ENCODE results near the gene MYO1D.

Gene MYO1D

DNA sequence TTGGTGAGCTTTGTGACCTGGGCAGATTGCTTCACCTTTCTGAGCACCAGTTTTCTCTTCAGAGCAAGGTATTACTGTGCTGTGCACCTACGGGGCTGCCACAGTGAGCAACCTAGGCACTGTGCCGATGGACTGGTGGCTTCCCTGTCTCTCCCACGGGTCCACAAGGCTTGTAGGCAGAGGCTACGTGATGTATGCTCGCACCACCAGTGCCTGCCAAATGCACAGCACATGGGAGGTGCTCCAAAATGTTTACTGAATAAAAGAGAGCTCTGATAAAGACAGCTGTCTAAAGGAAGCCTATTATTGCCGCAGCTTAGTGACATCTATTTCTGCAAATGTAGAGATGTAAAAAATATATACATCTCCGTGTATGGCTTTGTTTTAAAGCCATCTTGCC, 251.0 kb downstream of the MYO1D start:
- no peak for DNase-seq (ENCODE audit: low spot score)

GRCh38 chr17:32623196-32623595, 253.7 kb downstream of the MYO1D start:
- DNase-seq (ENCODE audit: low spot score), result no peak

DNA sequence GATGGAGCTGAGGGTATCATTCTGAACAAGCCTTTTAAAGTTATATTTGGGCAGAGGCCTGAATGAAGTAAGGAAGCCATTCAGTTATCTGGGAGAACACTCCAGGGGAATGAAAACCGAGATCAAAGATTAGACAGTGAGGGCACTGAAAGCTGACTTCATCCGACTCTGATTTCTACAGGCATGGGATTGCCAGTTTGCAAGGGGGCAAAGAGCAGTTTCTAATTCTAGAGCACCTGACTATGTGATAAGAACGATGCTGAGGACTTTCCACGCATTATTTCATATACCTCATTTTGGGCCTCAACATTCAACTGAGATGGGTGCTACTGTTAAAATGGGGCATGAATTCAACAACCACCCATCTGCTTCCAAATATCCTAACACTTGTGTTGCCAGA, 254.4 kb downstream of the MYO1D start:
- no peak for DNase-seq (ENCODE audit: low spot score)

DNA sequence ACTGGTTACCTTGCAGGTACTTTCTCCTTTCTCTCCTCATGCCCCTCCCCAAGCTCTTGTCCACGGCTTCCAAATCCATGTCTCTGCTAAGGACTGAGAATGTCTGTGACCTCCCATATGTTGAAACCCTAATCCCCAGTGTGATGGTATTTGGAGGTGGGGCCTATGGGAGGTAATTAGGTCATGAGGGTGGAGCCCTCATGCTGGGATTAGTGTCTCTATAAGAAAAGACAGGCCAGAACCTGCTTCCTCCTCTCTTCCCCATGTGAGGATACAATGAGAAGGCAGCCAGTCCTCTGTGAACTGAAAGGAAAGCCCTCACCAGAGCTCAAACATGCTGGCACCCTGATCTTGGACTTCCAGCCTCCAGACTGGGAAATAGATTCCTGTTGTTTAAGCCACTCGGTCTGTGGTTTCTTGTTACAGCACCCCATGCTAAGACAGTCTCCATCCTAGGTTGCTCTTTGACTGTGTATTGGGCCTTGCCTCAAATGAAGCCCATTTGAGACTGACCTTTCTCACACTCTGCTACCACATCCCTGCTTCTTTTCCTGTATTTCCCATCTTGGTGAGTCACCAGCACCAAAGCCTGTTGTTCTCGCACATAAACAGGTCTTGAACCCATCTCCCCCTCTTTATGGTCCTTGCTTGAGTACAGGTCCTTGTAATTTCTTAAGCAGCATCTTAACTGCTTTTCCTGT, 255.2 kb downstream of the MYO1D start:
- no peak for DNase-seq (ENCODE audit: low spot score)

- no peak for DNase-seq (ENCODE audit: low spot score)
Observed at GRCh38 chr17:32615326-32615725, 261.6 kb downstream of the MYO1D start.

- DNase-seq (ENCODE audit: low spot score), result no peak
Observed at GRCh38 chr17:32610943-32611342, 266.0 kb downstream of the MYO1D start.

GRCh38 chr17:32609884-32610650, 266.9 kb downstream of the MYO1D start:
- DNase-seq (ENCODE audit: low spot score), result no peak

- no peak for DNase-seq (ENCODE audit: low spot score)
Observed at GRCh38 chr17:32609085-32609484, 267.8 kb downstream of the MYO1D start.

GRCh38 chr17:32608267-32608666, 268.7 kb downstream of the MYO1D start:
- no peak for DNase-seq (ENCODE audit: low spot score)

DNA sequence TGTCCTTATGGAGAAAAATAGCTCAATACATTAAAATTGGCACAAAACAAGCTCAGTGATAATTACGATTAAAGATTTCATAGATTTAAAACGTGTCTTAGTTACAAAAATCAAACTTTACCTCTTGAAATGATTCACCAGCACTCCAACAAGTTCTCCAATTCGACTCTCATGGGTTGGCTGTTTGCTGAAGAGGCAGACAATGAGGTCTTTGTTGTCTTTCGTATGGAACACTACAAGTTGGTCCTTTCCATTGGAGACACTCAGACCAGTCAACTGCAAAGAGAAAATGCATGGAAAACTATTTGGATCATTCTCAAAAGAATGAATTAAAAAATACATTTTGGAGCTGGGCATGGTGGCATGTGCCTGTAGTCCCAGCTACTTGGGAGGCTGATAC, 272.0 kb downstream of the MYO1D start:
- DNase-seq (ENCODE audit: low spot score), result no peak

- no peak for DNase-seq (ENCODE audit: low spot score)
Observed at GRCh38 chr17:32602396-32602795, 274.5 kb downstream of the MYO1D start.

DNA sequence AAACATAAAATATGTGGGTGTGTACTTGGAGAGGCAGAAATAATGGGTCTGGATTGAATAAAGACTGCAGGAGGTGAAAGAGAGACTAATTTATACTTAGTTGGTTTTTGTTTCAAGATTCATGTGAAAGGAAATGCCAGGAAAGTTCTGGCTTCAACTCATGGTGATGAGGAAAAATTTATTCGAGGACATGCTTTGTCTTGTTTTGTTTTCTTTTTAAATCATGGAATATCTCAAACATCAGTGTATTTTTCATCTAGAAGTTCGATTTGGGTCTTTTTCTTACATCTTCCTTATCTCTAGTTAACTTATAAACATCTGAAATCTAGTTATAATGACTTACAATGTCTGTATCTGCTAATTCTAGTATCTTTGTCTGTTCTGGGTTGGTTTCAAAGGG, 275.1 kb downstream of the MYO1D start:
- DNase-seq (ENCODE audit: low spot score), result no peak

GRCh38 chr17:32596628-32597027, 280.3 kb downstream of the MYO1D start:
- DNase-seq (ENCODE audit: low spot score), result no peak

DNA sequence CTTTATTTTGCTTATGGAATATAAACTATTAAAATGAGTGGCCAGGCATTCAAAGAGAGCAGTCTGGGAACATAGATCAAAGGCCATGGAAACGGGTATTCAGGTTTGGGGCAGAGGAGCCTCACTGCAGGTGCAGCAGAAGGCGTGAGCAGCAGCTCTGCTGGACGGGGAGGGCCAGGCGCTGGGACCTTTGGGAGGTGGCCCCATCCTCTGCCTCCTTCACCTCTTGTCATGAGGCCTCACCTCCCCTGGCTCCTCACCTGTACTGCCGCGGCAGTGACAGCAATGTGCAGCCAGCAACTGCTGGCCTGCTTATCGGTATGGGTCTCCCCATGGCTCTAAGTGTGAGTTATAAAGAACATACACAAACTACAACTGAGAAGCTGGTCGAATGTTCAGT, 280.7 kb downstream of the MYO1D start:
- no peak for DNase-seq (ENCODE audit: low spot score)

- no peak for DNase-seq (ENCODE audit: low spot score)
Observed at GRCh38 chr17:32593003-32593402, 283.9 kb downstream of the MYO1D start.

DNA sequence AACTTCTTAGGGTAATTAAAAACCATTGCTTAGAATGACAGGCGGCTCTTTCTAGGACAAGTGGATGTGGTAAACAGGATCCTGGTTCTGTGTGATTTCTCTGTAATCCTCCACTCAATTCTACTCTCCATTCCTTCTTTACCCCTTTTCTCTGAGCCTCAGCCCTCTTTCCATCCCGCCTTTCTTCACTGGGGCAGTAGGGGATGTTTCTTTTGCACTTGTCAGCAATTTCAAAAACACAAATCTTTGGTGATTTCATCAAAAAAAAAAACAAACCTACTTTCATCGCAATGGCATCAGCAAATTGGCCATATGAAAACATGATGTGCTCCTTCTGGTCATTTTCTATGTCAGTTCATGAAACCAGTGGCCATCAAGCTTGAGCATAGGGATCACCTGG, 285.5 kb downstream of the MYO1D start:
- no peak for DNase-seq (ENCODE audit: low spot score)

- DNase-seq (ENCODE audit: low spot score), result no peak
Observed at GRCh38 chr17:32590974-32591373, 285.9 kb downstream of the MYO1D start.

DNA sequence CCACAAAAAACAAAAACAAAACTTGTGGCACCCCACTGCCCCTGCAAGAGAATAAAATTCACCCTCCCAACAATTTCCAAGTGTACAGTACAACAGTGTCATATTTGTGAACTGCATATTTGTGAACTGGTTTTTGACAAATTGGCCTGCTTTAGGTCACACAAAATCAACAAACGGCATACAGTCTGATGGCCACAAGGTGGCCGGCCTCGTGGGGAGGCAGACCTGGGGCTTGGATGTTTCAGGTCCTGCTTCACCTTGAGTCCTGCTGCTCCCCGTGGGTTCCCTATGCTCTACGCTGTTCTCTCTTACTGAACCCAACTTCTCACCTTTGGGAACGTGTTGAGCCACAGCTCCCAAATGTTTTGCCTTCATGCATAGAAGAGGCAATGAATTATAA, 287.9 kb downstream of the MYO1D start:
- DNase-seq (ENCODE audit: low spot score), result no peak

GRCh38 chr17:32588135-32588534, 288.8 kb downstream of the MYO1D start:
- no peak for DNase-seq (ENCODE audit: low spot score)

GRCh38 chr17:32586666-32587065, 290.3 kb downstream of the MYO1D start:
- DNase-seq (ENCODE audit: low spot score), result no peak

DNA sequence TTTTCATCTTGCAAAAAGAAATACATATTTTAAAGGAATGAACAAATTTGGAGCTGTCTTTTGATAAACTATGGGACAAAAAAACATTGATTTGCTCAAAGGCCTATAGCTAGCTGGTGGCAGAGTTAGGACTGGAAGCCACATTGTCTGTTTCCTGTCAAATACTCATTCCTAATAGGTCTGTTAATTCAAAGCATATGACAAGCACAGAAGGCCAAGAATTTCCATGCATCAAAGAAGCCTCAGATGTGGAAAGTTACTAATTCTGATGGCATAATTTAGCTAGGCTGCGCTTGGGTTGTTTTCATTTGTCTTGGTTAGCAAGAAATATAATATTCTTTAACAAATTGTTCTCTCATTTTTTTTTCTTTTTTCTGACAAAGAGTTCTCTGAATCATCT, 292.1 kb downstream of the MYO1D start:
- DNase-seq (ENCODE audit: low spot score), result no peak

DNA sequence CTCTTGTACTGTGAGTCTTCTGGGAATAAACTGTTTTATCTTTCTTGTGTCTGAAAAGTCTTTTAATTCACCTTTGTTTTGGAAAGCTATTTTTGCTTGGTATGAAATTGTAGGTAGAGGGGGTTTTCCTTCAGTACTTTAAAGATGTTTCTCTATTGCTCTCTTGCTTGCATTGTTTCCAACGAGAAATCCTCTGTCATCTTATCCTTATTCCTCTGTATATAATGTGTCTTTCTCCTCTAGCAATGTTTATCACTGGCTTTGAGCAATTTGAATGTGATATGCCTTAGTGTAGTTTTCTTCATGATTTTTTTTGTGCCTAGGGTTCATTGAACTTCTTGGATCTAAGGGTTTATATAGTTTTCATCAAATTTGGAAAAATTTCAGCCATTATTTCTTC, 293.9 kb downstream of the MYO1D start:
- no peak for DNase-seq (ENCODE audit: low spot score)

- no peak for DNase-seq (ENCODE audit: low spot score)
Observed at GRCh38 chr17:32575852-32576251, 301.1 kb downstream of the MYO1D start.

DNA sequence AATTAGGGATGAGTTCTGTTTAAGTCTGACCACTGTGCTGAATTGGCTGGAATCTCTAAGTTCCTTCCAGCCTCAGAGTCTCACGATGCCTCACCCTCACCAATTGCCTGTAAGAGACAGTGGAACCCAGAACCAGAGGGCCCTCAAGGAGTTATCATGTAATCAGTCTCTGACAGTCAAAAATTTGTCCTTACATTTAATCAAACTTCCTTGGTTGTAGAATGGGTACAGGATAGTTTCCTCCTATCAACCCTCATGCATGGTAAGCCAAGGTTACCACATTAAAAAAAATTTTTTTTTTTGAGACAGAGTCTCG, 306.9 kb downstream of the MYO1D start:
- no peak for DNase-seq (ENCODE audit: low spot score)
